ENCODE data around the gene KIF1B.

DNA sequence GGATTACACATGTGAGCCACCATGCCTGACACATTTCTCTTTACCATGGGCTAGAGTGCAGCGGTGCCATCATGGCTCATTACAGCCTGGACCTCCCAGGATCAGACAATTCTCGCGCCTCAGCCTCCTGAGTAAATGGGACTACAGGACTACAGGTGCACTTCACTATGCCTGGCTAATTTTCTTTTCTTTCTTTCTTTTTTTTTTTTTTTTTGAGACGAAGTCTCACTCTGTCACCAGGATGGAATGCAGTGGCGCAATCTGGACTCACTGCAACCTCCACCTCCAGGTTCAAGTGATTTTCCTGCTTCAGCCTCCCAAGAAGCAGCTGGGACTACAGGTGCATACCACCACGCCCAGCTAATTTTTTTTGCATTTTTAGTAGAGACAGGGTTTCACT lies 14.8 kb upstream of the KIF1B start:
- TF ChIP-seq, protein P1, sequence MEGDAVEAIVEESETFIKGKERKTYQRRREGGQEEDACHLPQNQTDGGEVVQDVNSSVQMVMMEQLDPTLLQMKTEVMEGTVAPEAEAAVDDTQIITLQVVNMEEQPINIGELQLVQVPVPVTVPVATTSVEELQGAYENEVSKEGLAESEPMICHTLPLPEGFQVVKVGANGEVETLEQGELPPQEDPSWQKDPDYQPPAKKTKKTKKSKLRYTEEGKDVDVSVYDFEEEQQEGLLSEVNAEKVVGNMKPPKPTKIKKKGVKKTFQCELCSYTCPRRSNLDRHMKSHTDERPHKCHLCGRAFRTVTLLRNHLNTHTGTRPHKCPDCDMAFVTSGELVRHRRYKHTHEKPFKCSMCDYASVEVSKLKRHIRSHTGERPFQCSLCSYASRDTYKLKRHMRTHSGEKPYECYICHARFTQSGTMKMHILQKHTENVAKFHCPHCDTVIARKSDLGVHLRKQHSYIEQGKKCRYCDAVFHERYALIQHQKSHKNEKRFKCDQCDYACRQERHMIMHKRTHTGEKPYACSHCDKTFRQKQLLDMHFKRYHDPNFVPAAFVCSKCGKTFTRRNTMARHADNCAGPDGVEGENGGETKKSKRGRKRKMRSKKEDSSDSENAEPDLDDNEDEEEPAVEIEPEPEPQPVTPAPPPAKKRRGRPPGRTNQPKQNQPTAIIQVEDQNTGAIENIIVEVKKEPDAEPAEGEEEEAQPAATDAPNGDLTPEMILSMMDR (IDR thresholded peaks at IDR 0.05 in 2 of 3, conservative IDR thresholded peaks at IDR 0.05 in 1 of 3; ENCODE audit: control insufficient read depth in 2 of 3, extremely low read depth in 1 of 3, insufficient read depth in 1 of 3, low read depth in 3 of 3, low read length in 3 of 3) = no peak
- TF ChIP-seq TCF12 (IDR thresholded peaks at IDR 0.05; ENCODE audit: low read depth, low read length) = no peak
- no peak for TF ChIP-seq SUZ12 (IDR thresholded peaks at IDR 0.05; ENCODE audit: unreplicated experiment)
- TF ChIP-seq EP300 (IDR thresholded peaks at IDR 0.05; ENCODE audit: borderline replicate concordance in 1 of 2, control insufficient read depth in 1 of 2, low read depth in 2 of 2, low read length in 2 of 2) = no peak
- TF ChIP-seq MAX (IDR thresholded peaks at IDR 0.05; ENCODE audit: low read depth, low read length) = no peak
- no peak for TF ChIP-seq POLR2A (IDR thresholded peaks at IDR 0.05; ENCODE audit: low read depth, low read length)
- TF ChIP-seq, protein P2, sequence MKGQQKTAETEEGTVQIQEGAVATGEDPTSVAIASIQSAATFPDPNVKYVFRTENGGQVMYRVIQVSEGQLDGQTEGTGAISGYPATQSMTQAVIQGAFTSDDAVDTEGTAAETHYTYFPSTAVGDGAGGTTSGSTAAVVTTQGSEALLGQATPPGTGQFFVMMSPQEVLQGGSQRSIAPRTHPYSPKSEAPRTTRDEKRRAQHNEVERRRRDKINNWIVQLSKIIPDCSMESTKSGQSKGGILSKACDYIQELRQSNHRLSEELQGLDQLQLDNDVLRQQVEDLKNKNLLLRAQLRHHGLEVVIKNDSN (IDR thresholded peaks at IDR 0.05; ENCODE audit: borderline replicate concordance, extremely low read length, insufficient read depth, low read depth, low read length) = no peak
- no peak for TF ChIP-seq RELA (IDR thresholded peaks at IDR 0.05; ENCODE audit: borderline replicate concordance, partially characterized antibody)
- no peak for TF ChIP-seq CEBPZ (IDR thresholded peaks at IDR 0.05; ENCODE audit: low read depth, low read length)
- no peak for TF ChIP-seq ZNF622 (IDR thresholded peaks at IDR 0.05)
- TF ChIP-seq, protein P3, sequence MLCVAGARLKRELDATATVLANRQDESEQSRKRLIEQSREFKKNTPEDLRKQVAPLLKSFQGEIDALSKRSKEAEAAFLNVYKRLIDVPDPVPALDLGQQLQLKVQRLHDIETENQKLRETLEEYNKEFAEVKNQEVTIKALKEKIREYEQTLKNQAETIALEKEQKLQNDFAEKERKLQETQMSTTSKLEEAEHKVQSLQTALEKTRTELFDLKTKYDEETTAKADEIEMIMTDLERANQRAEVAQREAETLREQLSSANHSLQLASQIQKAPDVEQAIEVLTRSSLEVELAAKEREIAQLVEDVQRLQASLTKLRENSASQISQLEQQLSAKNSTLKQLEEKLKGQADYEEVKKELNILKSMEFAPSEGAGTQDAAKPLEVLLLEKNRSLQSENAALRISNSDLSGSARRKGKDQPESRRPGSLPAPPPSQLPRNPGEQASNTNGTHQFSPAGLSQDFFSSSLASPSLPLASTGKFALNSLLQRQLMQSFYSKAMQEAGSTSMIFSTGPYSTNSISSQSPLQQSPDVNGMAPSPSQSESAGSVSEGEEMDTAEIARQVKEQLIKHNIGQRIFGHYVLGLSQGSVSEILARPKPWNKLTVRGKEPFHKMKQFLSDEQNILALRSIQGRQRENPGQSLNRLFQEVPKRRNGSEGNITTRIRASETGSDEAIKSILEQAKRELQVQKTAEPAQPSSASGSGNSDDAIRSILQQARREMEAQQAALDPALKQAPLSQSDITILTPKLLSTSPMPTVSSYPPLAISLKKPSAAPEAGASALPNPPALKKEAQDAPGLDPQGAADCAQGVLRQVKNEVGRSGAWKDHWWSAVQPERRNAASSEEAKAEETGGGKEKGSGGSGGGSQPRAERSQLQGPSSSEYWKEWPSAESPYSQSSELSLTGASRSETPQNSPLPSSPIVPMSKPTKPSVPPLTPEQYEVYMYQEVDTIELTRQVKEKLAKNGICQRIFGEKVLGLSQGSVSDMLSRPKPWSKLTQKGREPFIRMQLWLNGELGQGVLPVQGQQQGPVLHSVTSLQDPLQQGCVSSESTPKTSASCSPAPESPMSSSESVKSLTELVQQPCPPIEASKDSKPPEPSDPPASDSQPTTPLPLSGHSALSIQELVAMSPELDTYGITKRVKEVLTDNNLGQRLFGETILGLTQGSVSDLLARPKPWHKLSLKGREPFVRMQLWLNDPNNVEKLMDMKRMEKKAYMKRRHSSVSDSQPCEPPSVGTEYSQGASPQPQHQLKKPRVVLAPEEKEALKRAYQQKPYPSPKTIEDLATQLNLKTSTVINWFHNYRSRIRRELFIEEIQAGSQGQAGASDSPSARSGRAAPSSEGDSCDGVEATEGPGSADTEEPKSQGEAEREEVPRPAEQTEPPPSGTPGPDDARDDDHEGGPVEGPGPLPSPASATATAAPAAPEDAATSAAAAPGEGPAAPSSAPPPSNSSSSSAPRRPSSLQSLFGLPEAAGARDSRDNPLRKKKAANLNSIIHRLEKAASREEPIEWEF (IDR thresholded peaks at IDR 0.05; ENCODE audit: insufficient replicate concordance, low read depth, low read length) = no peak
- no peak for TF ChIP-seq BACH1 (IDR thresholded peaks at IDR 0.05; ENCODE audit: borderline replicate concordance)
- no peak for TF ChIP-seq TAF1 (IDR thresholded peaks at IDR 0.05; ENCODE audit: borderline replicate concordance, low read depth, low read length)
